Endothelial cell (in vitro differentiated cells): Measurements from ENCODE around the gene CXCL17. TPM values are rescaled to one million over a fixed set of nuclear protein-coding genes. Genes with fewer than 3 reads are reported as not detected.

Source experiments
- DNase-seq: peaks from one replicate; pipeline ENCODE4 v3.0.0; 2021; ENCODE audit warnings: low spot score
- H3K27ac Mint-ChIP-seq: one replicate; pipeline ENCODE4 v1.8.0; 2021; ENCODE audit warnings: mixed read lengths, inconsistent platforms; ENCODE audit not compliant: unreplicated experiment
- H3K27me3 Mint-ChIP-seq: one replicate; pipeline ENCODE4 v1.8.0; 2021; ENCODE audit warnings: mild to moderate bottlenecking, moderate library complexity, mixed read lengths, inconsistent platforms; ENCODE audit not compliant: unreplicated experiment
- H3K36me3 Mint-ChIP-seq: one replicate; pipeline ENCODE4 v1.8.0; 2021; ENCODE audit warnings: mild to moderate bottlenecking, low read depth, mixed read lengths, inconsistent platforms; ENCODE audit not compliant: unreplicated experiment
- H3K4me1 Mint-ChIP-seq: one replicate; pipeline ENCODE4 v1.8.0; 2021; ENCODE audit warnings: mild to moderate bottlenecking, mixed read lengths, inconsistent platforms; ENCODE audit not compliant: unreplicated experiment
- H3K4me3 Mint-ChIP-seq: one replicate; pipeline ENCODE4 v1.8.0; 2021; ENCODE audit warnings: mild to moderate bottlenecking, mixed read lengths, inconsistent platforms; ENCODE audit not compliant: unreplicated experiment
- H3K9me3 Mint-ChIP-seq: one replicate; pipeline ENCODE4 v1.8.0; 2021; ENCODE audit warnings: mixed read lengths, inconsistent platforms; ENCODE audit not compliant: unreplicated experiment
- total RNA-seq: library from RNA; stranded (reverse); fragmentation: NEBNext Ultra II Directional; extraction: Animal tissue kit (Norgen Biotek cat#: 25700); gene quantifications from one replicate; pipeline ENCODE4 v1.2.1, GENCODE V29; 2021; ENCODE audit not compliant: unreplicated experiment
- TF ChIP-seq, protein P1 (sequence below): fragments of 200-600 bp; sonication (generic); IDR thresholded peaks from one replicate; pipeline ENCODE4 v1.5.0; 2021; ENCODE audit warnings: antibody characterized with exemption; ENCODE audit not compliant: unreplicated experiment

Gene CXCL17
- total RNA-seq, 1 donor from 2014 or later, result not detected

DNA sequence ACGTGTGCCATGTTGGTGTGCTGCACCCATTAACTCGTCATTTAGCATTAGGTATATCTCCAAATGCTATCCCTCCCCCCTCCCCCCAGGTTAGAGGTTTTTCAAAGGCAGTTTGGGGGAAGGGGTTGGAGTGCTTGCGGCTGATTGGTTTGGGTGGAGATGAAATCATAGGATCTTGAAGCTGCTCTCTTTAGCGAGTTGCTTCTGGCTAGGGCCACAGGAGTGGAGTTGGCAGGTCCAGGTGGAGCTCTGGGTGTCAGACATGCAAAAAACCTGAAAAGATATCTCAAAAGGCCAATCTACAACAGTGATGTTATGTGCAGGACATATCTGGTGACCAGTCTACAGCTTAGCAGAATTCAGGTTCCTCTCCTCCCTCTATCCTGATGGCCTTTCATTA lies 32.6 kb upstream of the CXCL17 start:
- Mint-ChIP-seq H3K27me3 (peaks cover 2% of the 10 kb centered on the region), H3K36me3 (no peaks in the 10 kb centered on the region), H3K9me3 (no peaks in the 10 kb centered on the region), H3K4me3 (no peak overlapping the region), H3K27ac (no peak overlapping the region), H3K4me1 (no peaks in the 10 kb centered on the region)
- TF ChIP-seq, protein P1, sequence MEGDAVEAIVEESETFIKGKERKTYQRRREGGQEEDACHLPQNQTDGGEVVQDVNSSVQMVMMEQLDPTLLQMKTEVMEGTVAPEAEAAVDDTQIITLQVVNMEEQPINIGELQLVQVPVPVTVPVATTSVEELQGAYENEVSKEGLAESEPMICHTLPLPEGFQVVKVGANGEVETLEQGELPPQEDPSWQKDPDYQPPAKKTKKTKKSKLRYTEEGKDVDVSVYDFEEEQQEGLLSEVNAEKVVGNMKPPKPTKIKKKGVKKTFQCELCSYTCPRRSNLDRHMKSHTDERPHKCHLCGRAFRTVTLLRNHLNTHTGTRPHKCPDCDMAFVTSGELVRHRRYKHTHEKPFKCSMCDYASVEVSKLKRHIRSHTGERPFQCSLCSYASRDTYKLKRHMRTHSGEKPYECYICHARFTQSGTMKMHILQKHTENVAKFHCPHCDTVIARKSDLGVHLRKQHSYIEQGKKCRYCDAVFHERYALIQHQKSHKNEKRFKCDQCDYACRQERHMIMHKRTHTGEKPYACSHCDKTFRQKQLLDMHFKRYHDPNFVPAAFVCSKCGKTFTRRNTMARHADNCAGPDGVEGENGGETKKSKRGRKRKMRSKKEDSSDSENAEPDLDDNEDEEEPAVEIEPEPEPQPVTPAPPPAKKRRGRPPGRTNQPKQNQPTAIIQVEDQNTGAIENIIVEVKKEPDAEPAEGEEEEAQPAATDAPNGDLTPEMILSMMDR, result no peak
- no peak for DNase-seq

DNA sequence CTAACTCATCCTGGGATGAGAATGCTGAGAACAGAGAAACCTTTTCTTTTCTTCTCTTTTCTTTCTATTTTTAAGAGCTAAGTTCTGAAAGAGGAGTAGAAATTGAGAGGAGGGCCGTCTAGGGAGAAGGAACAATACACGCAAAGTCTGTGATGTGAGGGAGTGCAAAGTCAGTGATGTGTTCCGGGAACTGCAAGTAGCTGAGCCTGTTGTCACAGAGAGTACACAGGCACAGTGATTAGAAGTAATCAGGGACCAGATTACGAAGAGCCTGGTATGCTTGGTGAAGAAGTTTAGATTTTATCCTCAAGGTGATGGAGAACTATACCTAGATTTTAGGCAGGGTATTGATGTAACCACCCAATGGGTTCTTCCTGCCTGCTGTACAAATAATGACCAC lies 32.0 kb upstream of the CXCL17 start:
- Mint-ChIP-seq H3K4me1 (no peaks in the 10 kb centered on the region), H3K27ac (no peak overlapping the region), H3K9me3 (no peaks in the 10 kb centered on the region), H3K36me3 (no peaks in the 10 kb centered on the region), H3K27me3 (peaks cover 2% of the 10 kb centered on the region), H3K4me3 (no peak overlapping the region)
- DNase-seq, result no peak
- TF ChIP-seq, protein P1, result no peak

DNA sequence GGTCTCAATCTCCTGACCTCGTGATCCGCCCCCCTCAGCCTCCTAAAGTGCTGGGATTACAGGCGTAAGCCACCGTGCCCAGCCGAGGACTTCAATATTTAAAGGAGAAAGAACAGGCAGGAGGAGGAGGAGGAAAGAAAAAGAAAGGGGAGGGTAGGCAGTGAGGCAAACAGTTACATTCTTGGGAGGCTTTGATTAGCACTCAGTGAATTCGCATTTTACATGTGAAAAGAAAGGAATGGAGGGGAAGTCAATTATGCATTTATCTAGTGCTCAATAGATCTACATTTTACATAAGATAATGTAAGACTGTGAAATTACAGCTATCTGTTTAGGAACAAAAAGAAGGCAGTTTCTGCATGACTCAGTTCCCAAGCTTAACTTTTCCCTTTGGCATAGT lies 30.9 kb upstream of the CXCL17 start:
- no peak overlapping the region for H3K27ac Mint-ChIP-seq
- H3K27me3 Mint-ChIP-seq, result peaks cover 3% of the 10 kb centered on the region
- TF ChIP-seq, protein P1, result no peak
- no peaks in the 10 kb centered on the region for H3K4me1 Mint-ChIP-seq
- no peak for DNase-seq
- no peaks in the 10 kb centered on the region for H3K36me3 Mint-ChIP-seq
- H3K4me3 Mint-ChIP-seq, result no peak overlapping the region
- no peaks in the 10 kb centered on the region for H3K9me3 Mint-ChIP-seq

DNA sequence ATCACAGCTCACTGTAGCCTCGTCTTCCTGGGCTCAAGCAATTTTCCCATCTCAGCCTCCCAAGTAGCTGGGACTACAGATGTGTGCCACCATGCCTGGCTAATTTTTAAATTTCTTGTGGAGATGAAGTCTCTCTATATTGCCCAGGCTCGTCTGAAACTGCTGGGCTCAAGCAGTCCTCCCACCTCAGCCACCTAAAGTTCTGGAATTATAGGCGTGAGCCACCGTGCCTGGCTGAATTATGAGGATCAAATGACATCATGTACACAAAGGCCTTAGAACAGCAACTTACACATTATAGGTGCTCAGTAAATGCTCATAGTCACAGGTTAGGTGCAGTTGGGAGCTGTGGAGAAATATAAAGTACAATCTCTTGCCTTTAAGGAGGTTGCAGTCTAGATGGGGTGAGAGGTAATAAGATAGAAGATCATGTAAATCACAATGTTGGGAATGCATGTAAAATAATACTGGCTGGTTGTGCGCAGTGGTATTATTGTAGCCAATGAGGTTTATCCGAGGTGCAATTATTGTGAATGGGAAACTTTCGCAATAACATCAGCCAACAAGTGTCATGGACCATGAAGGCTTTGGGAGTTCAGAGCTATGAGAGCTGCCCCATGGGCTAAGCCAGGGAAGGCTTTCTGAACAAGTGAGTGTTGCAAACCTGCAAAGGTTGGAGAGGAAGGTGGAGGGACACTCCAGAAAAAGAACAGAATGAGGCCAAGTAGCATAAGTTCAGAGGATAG lies 29.8 kb upstream of the CXCL17 start:
- no peaks in the 10 kb centered on the region for H3K36me3 Mint-ChIP-seq
- H3K4me3 Mint-ChIP-seq, result no peak overlapping the region
- TF ChIP-seq, protein P1, result no peak
- no peak for DNase-seq
- H3K9me3 Mint-ChIP-seq, result no peaks in the 10 kb centered on the region
- no peaks in the 10 kb centered on the region for H3K4me1 Mint-ChIP-seq
- H3K27me3 Mint-ChIP-seq, result peaks cover 3% of the 10 kb centered on the region
- no peak overlapping the region for H3K27ac Mint-ChIP-seq

DNA sequence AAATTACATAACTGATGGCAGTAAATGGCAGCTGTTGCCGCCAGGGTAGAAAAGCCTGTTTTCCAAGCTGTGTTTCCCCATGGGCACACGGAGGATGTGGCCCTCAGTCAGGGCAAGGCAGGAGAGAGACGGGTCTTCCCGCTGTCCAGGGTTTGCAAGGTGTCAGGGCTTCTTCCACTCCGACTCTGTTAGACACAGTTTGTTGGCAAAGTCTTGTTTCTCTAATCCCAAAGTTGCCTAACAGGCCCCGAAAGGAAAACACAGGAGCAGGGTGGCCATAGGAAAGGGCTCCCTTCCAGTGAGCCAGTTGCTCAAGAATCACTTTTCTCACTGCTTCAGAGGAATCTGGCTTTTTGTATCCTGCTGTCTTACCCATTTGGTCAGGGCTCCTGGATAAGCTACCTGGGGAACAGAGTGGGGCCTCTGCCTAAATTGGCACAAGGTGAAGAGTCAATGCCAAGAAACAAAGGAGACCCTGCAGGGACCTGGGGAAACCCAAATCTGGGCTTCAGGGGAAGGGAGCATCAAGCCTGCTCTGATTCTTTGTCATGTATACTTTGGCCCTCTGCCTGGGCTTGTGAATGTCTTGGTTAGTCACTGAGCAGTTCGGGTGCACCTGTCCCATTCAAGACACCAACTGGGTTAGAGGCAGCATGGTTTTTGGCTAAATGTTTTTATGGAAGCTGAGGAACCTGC lies 29.0 kb upstream of the CXCL17 start:
- TF ChIP-seq, protein P1, result no peak
- Mint-ChIP-seq H3K4me3 (no peak overlapping the region), H3K4me1 (peaks cover 6% of the 10 kb centered on the region), H3K36me3 (no peaks in the 10 kb centered on the region), H3K27me3 (peaks cover 5% of the 10 kb centered on the region), H3K9me3 (no peaks in the 10 kb centered on the region), H3K27ac (no peak overlapping the region)
- no peak for DNase-seq
